Stimulated activated CD4-positive, alpha-beta T cell treated with anti-CD3 and anti-CD28 coated beads, Interleukin-15, amount 100 ng/mL, for 48 hours (primary cell): Measurements from ENCODE around the gene SPOCK1.
"Not testable (repeated sequence)": the region's sequence is repeated elsewhere in the genome, so short reads cannot be mapped to it uniquely, and the experiment has no call there.

Source experiments
- DNase-seq, 2 donors: peaks; one replicate each; pipeline ENCODE4 v3.0.0-alpha.2; 2020; ENCODE audit warnings: low read depth in 2 of 2

Gene SPOCK1

GRCh38 chr5:137264573-137264972 is 234.6 kb downstream of the SPOCK1 start:
- DNase-seq = no peak

- no peak for DNase-seq
Measured at GRCh38 chr5:137264041-137264440, 235.1 kb downstream of the SPOCK1 start.

GRCh38 chr5:137263371-137264005 is 235.6 kb downstream of the SPOCK1 start:
- DNase-seq = no peak

GRCh38 chr5:137262818-137263217 is 236.3 kb downstream of the SPOCK1 start:
- no peak for DNase-seq

- no peak for DNase-seq
Measured at GRCh38 chr5:137260820-137261695, 238.1 kb downstream of the SPOCK1 start.

GRCh38 chr5:137259115-137259514 is 240.0 kb downstream of the SPOCK1 start:
- not testable (repeated sequence) for DNase-seq

- no peak for DNase-seq
Measured at GRCh38 chr5:137254119-137255090, 244.7 kb downstream of the SPOCK1 start.

- no peak for DNase-seq
Measured at GRCh38 chr5:137252512-137252911, 246.6 kb downstream of the SPOCK1 start.

- DNase-seq = no peak
Measured at GRCh38 chr5:137250421-137250820, 248.7 kb downstream of the SPOCK1 start.

- DNase-seq = no peak
Measured at GRCh38 chr5:137248527-137248926, 250.6 kb downstream of the SPOCK1 start.

- no peak for DNase-seq
Measured at GRCh38 chr5:137245438-137245837, 253.7 kb downstream of the SPOCK1 start.

- DNase-seq = no peak
Measured at GRCh38 chr5:137240285-137240684, 258.8 kb downstream of the SPOCK1 start.

GRCh38 chr5:137236849-137237507 is 262.1 kb downstream of the SPOCK1 start:
- no peak for DNase-seq

- DNase-seq = no peak
Measured at GRCh38 chr5:137236252-137236651, 262.9 kb downstream of the SPOCK1 start.

- DNase-seq = no peak
Measured at GRCh38 chr5:137234973-137235943, 263.9 kb downstream of the SPOCK1 start.

- DNase-seq = no peak
Measured at GRCh38 chr5:137233726-137234125, 265.4 kb downstream of the SPOCK1 start.

GRCh38 chr5:137233304-137233703 is 265.8 kb downstream of the SPOCK1 start:
- not testable (repeated sequence) for DNase-seq

- DNase-seq = no peak
Measured at GRCh38 chr5:137231540-137231939, 267.6 kb downstream of the SPOCK1 start.

GRCh38 chr5:137228816-137229215 is 270.3 kb downstream of the SPOCK1 start:
- no peak for DNase-seq

- no peak for DNase-seq
Measured at GRCh38 chr5:137226081-137226480, 273.0 kb downstream of the SPOCK1 start.
